Left ventricle myocardium superior (tissue), 1 donor: ENCODE measurements around the gene C3orf20. TPM values are rescaled to one million over a fixed set of nuclear protein-coding genes. Genes with fewer than 3 reads are reported as not detected.
"Not testable (repeated sequence)": the region's sequence is repeated elsewhere in the genome, so short reads cannot be mapped to it uniquely, and the experiment has no call there.

Experiments
- ATAC-seq: fragments of 200-7000 bp; cut with Tn5 transposase; one replicate; pipeline ENCODE4 v1.9.1; 2020; ENCODE audit warnings: mild to moderate bottlenecking, moderate library complexity
- DNase-seq: peaks from one replicate; pipeline ENCODE4 v3.0.0-alpha.2; 2020
- intact Hi-C: fragments of 100-400 bp; cut with micrococcal nuclease; formaldehyde crosslinking; loops from one replicate; pipeline ENCODE4 v1.11.0; 2022
- total RNA-seq: library from RNA; stranded (reverse); fragmentation: NEBNext Ultra II Directional; extraction: Animal tissue kit (Norgen Biotek cat#: 25700); gene quantifications from one replicate; pipeline ENCODE4 v1.2.1, GENCODE V29; 2021
- donor health status: DM: no; HTN: yes; CAD: no; lungs with severe emphysema.

Gene C3orf20
- total RNA-seq, 1 donor from 2014 or later: not detected

- ATAC-seq (peak; percentile 40), DNase-seq (no peak)
- intact Hi-C loops: no loop called here
Measured at GRCh38 chr3:14803101-14803980, 128.4 kb downstream of the C3orf20 start.

- DNase-seq (peak; percentile 55), ATAC-seq (peak; percentile 81)
- intact Hi-C loops: no loop called here
Measured at GRCh38 chr3:14803981-14804834, 129.3 kb downstream of the C3orf20 start.

GRCh38 chr3:14804835-14805780 is 130.2 kb downstream of the C3orf20 start:
- ATAC-seq (no peak), DNase-seq (no peak)
- intact Hi-C loops: no loop called here

- DNase-seq: no peak
- intact Hi-C loops: no loop called here
- ATAC-seq: no peak
Measured at GRCh38 chr3:14805961-14806537, 131.1 kb downstream of the C3orf20 start.

GRCh38 chr3:14806641-14807263 is 131.8 kb downstream of the C3orf20 start:
- intact Hi-C loops: no loop called here
- ATAC-seq (no peak), DNase-seq (no peak)

- intact Hi-C loops: no loop called here
- ATAC-seq: no peak
- DNase-seq: no peak
Measured at GRCh38 chr3:14808025-14808424, 133.1 kb downstream of the C3orf20 start.

- DNase-seq (no peak), ATAC-seq (no peak)
- intact Hi-C loops: no loop called here
Measured at GRCh38 chr3:14808502-14809266, 133.7 kb downstream of the C3orf20 start.

- intact Hi-C loops, ATAC-seq, DNase-seq: not testable (repeated sequence)
Measured at GRCh38 chr3:14809611-14810010, 134.7 kb downstream of the C3orf20 start.

- DNase-seq: peak; percentile 75
- ATAC-seq: peak; percentile 64
- intact Hi-C loops: no loop called here
Measured at GRCh38 chr3:14810070-14810791, 135.3 kb downstream of the C3orf20 start.

- ATAC-seq (peak; percentile 43), DNase-seq (peak; percentile 40)
- intact Hi-C loops: no loop called here
Measured at GRCh38 chr3:14810801-14811661, 136.1 kb downstream of the C3orf20 start.

- DNase-seq: no peak
- ATAC-seq: peak; percentile 37
- intact Hi-C loops: no loop called here
Measured at GRCh38 chr3:14811684-14812083, 136.7 kb downstream of the C3orf20 start.

- DNase-seq: no peak
- intact Hi-C loops: no loop called here
- ATAC-seq: no peak
Measured at GRCh38 chr3:14812196-14812790, 137.4 kb downstream of the C3orf20 start.

GRCh38 chr3:14814411-14814871 is 139.5 kb downstream of the C3orf20 start:
- intact Hi-C loops: no loop called here
- DNase-seq (no peak), ATAC-seq (peak; percentile 36)

- intact Hi-C loops: no loop called here
- no peak for DNase-seq
- no peak for ATAC-seq
Measured at GRCh38 chr3:14816359-14816758, 141.4 kb downstream of the C3orf20 start.

GRCh38 chr3:14818804-14819500 is 144.0 kb downstream of the C3orf20 start, which contains the start of gene FGD5:
FGD5 (plus strand) TSS chr3:14818962; CDS start chr3:14819072, 110 bp downstream.
- ATAC-seq (no peak), DNase-seq (no peak)
- intact Hi-C loops: no loop called here
